ENCODE data around the gene TMEM258.

Gene TMEM258

DNA sequence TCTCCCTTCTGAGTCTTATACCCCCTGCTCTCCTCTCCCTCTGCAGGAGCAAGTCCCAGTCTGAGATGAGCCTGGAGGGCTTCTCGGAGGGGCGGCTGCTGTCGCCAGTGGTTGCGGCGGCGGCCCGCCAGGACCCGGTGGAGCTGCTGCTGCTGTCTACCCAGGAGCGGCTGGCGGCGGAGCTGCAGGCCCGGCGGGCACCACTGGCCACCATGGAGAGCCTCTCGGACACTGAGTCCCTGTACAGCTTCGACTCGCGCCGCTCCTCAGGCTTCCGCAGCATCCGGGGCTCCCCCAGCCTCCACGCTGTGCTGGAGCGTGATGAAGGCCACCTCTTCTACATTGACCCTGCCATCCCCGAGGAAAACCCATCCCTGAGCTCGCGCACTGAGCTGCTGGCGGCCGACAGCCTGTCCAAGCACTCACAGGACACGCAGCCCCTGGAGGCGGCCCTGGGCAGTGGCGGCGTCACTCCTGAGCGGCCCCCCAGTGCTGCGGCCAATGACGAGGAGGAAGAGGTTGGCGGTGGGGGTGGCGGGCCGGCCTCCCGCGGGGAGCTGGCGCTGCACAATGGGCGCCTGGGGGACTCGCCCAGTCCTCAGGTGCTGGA lies 48.8 kb downstream of the TMEM258 start:
- in situ Hi-C loops (cut with MboI; ENCODE audit: low sequenced_read_pairs, unreplicated experiment) = no loop called here
- TF ChIP-seq, protein P1, sequence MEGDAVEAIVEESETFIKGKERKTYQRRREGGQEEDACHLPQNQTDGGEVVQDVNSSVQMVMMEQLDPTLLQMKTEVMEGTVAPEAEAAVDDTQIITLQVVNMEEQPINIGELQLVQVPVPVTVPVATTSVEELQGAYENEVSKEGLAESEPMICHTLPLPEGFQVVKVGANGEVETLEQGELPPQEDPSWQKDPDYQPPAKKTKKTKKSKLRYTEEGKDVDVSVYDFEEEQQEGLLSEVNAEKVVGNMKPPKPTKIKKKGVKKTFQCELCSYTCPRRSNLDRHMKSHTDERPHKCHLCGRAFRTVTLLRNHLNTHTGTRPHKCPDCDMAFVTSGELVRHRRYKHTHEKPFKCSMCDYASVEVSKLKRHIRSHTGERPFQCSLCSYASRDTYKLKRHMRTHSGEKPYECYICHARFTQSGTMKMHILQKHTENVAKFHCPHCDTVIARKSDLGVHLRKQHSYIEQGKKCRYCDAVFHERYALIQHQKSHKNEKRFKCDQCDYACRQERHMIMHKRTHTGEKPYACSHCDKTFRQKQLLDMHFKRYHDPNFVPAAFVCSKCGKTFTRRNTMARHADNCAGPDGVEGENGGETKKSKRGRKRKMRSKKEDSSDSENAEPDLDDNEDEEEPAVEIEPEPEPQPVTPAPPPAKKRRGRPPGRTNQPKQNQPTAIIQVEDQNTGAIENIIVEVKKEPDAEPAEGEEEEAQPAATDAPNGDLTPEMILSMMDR (IDR thresholded peaks at IDR 0.05; ENCODE audit: borderline replicate concordance, control extremely low read depth, extremely low read depth, insufficient read depth, missing control alignments) = no peak
- no peak for DNase-seq (ENCODE audit: low spot score)

- TF ChIP-seq, protein P1 (IDR thresholded peaks at IDR 0.05; ENCODE audit: borderline replicate concordance, control extremely low read depth, extremely low read depth, insufficient read depth, missing control alignments) = no peak
- DNase-seq (ENCODE audit: low spot score) = no peak
- in situ Hi-C loops (cut with MboI; ENCODE audit: low sequenced_read_pairs, unreplicated experiment) = no loop called here
These were observed 50.0 kb downstream of the TMEM258 start for GRCh38 chr11:61742391-61742790.

DNA sequence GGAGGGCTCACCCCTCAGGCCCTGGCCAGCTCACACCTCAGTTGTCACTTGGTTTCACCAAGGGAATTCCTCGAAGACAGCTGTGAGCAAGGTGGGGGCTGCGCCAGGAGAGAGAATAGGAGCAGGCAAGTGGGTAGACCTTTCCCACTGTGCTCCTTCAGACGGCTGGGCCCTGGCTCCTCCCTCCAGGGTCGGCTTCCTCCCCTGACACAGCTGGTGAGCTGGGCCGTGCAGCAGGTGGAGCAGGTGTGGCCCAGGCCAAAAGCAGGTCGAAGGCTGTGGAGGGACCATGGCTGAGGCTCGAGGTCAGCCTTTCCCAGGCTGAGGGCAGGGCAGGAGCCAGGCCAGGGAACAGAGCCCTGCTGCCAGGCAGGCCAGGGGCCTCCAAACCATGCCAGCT lies 52.4 kb downstream of the TMEM258 start:
- TF ChIP-seq, protein P1 (IDR thresholded peaks at IDR 0.05; ENCODE audit: borderline replicate concordance, control extremely low read depth, extremely low read depth, insufficient read depth, missing control alignments) = no peak
- in situ Hi-C loops (cut with MboI; ENCODE audit: low sequenced_read_pairs, unreplicated experiment) = no loop called here
- no peak for DNase-seq (ENCODE audit: low spot score)

DNA sequence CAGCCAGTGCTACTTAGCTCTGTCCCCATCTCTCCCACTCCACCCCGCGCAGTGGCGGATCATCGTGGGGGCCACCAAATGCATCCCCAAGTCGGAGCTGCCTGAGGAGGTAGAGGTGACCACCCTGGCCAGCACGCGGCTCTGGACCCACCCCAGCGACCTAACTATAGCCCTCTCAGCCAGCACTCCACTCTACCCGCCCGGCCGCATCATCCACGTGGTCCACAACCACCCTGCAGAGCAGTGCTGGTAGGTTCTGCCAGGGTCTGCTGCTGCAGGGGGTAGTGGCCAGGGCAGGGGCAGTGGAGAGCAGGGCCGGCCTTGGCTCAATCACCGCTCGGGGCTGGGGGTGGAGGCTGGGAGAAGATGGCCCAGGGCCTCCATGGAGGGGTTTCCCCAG lies 53.0 kb downstream of the TMEM258 start:
- TF ChIP-seq, protein P1 (IDR thresholded peaks at IDR 0.05; ENCODE audit: borderline replicate concordance, control extremely low read depth, extremely low read depth, insufficient read depth, missing control alignments) = no peak
- no peak for DNase-seq (ENCODE audit: low spot score)
- in situ Hi-C loops (cut with MboI; ENCODE audit: low sequenced_read_pairs, unreplicated experiment) = no loop called here
